Measurements from ENCODE around the gene POPDC3.

POPDC3 gene

DNA sequence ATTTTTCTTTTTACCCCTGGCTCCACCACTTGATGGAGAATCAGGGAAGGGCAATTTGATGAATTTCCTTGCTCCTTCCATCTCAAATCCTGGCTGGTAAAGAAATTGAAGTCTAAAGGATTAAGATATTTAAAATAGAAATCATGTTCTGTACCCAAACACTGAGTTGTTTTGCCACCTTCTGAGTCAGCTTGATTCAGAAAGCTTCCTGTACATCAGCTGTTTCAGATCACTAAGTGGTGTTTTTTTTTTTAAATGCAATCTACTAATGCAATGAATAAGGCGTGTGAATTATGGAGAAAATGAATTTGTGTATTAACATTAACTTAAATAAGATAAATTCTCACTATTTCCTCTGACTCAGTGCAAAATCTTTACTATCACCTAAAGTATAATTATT lies 11.5 kb upstream of the POPDC3 start:
- TF ChIP-seq, protein P1, sequence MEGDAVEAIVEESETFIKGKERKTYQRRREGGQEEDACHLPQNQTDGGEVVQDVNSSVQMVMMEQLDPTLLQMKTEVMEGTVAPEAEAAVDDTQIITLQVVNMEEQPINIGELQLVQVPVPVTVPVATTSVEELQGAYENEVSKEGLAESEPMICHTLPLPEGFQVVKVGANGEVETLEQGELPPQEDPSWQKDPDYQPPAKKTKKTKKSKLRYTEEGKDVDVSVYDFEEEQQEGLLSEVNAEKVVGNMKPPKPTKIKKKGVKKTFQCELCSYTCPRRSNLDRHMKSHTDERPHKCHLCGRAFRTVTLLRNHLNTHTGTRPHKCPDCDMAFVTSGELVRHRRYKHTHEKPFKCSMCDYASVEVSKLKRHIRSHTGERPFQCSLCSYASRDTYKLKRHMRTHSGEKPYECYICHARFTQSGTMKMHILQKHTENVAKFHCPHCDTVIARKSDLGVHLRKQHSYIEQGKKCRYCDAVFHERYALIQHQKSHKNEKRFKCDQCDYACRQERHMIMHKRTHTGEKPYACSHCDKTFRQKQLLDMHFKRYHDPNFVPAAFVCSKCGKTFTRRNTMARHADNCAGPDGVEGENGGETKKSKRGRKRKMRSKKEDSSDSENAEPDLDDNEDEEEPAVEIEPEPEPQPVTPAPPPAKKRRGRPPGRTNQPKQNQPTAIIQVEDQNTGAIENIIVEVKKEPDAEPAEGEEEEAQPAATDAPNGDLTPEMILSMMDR (IDR thresholded peaks at IDR 0.05; ENCODE audit: low read depth, low read length), result no peak
- no peak for DNase-seq (ENCODE audit: low read depth, low spot score)
- in situ Hi-C loops (cut with HindIII; ENCODE audit: low sequenced_read_pairs), result no loop called here
- no peak overlapping the region for H3K4me3 ChIP-seq (ENCODE audit: low read depth, low read length)

DNA sequence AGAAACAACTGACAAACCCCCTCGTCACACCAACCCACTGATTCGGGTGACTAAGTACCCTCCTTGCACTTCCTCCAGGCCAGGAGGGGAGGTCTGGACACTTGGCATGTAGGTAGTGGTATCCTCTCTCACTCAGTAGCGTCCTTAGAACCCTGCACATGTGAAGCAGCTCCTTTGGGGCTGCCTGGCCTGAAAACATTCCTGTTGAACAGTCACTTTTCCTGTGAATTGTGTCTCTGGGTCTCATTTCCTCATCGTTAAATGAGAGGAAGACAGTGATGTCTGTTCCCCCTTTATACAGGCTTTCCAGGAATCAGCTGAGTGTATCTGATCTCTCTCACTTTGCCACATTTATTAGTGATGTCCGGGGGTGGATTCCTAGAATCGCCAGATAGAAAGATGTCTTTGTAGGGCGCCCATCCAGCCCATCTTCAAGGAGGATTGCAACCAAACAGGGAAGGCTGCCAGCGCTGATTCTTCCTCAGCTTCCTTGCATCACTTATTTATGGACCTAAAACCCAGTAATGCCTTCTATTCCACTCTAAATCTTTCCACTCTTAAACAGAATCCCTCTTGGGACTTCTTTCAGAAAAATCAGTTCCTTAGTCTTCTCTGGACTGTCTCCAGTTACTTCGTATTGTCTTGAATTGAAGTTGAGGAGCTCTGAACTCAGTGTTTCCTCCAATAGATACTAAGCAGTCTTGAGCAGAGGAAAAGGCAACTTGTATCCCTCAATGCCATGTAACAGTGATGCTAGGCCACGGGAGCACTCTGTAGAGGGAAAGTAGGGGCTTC lies 9.4 kb upstream of the POPDC3 start:
- in situ Hi-C loops (cut with HindIII; ENCODE audit: low sequenced_read_pairs), result no loop called here
- H3K4me3 ChIP-seq (ENCODE audit: low read depth, low read length), result no peak overlapping the region
- TF ChIP-seq, protein P1 (IDR thresholded peaks at IDR 0.05; ENCODE audit: low read depth, low read length), result no peak
- no peak for DNase-seq (ENCODE audit: low read depth, low spot score)

DNA sequence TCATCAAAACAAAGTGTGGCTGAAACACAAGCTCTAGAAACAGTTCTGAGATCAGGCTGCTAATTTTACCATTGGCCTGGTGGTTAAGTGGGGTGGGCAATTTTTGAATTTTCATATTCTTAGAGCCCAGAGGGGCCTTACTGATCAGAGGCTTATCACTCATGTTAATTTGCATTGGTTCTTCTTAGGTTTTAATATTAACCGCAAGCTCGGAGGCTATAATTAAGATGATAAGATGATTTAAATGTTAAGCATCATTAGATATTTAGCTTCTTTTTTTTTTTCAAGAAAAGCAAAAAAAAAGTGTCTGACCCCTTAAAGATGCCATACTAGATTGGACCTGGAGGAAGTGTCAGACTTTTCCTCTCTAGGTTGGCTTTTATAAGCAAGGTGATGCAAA lies 8.4 kb upstream of the POPDC3 start:
- no peak for DNase-seq (ENCODE audit: low read depth, low spot score)
- H3K4me3 ChIP-seq (ENCODE audit: low read depth, low read length), result no peak overlapping the region
- in situ Hi-C loops (cut with HindIII; ENCODE audit: low sequenced_read_pairs), result no loop called here
- TF ChIP-seq, protein P1 (IDR thresholded peaks at IDR 0.05; ENCODE audit: low read depth, low read length), result no peak

- TF ChIP-seq, protein P1 (IDR thresholded peaks at IDR 0.05; ENCODE audit: low read depth, low read length), result no peak
- H3K4me3 ChIP-seq (ENCODE audit: low read depth, low read length), result no peak overlapping the region
- in situ Hi-C loops (cut with HindIII; ENCODE audit: low sequenced_read_pairs), result no loop called here
- no peak for DNase-seq (ENCODE audit: low read depth, low spot score)
Measured at GRCh38 chr6:105186576-105186975, 6.8 kb upstream of the POPDC3 start.

- in situ Hi-C loops (cut with HindIII; ENCODE audit: low sequenced_read_pairs), result no loop called here
- peak; percentile 54 for DNase-seq (ENCODE audit: low read depth, low spot score)
Measured at GRCh38 chr6:105184921-105185320, 5.1 kb upstream of the POPDC3 start.

DNA sequence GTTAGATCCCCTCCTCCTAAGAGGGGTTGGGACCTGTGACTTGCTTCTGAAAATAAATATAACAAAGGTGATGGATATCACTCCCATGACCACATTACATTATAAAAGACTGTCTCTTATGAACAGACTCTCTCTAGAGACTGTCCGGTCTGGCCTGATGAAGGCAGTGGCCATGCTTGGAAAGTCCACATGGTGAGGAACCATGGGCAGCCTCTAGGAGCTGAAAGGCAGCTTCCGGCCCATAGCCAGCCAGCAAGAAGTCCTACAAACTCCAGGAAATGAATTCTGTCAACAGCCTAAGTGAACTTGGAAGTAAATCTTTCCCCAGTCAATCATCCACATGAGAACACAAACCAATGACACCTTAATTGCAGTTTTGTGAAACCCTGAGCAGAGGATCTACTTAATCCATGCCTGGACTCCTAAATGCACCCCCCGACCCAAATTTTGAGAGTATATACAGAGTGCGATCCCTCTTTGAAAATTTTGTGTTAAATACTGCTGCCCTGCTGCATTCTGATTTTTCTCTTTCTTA lies 2.2 kb upstream of the POPDC3 start:
- in situ Hi-C loops (cut with HindIII; ENCODE audit: low sequenced_read_pairs), result no loop called here
- no peak for DNase-seq (ENCODE audit: low read depth, low spot score)
- TF ChIP-seq, protein P1 (IDR thresholded peaks at IDR 0.05; ENCODE audit: low read depth, low read length), result no peak
- no peak overlapping the region for H3K4me3 ChIP-seq (ENCODE audit: low read depth, low read length)

More at GRCh38 chr6:105184921-105185320, 5.1 kb upstream of the POPDC3 start:
- TF ChIP-seq, protein P1 (IDR thresholded peaks at IDR 0.05; ENCODE audit: low read depth, low read length), result no peak
- H3K4me3 ChIP-seq (ENCODE audit: low read depth, low read length), result no peak overlapping the region
